Bronchial epithelial cell (primary cell): ENCODE data around the gene RXFP2. TPM values are rescaled to one million over a fixed set of nuclear protein-coding genes. Genes with fewer than 3 reads are reported as not detected.

Experiments used
- DNase-seq: peaks from one replicate; pipeline ENCODE4 v3.0.0-alpha.2; 2010; ENCODE audit warnings: low read depth
- FAIRE-seq: peaks from 2 replicates; lab custom pipeline; 2011; peaks lifted over from hg19 to GRCh38; lab: Jason Lieb, UNC
- H3K27me3 ChIP-seq: 2 replicates; pipeline ENCODE4 v1.5.1; 2011; ENCODE audit warnings: low read length; ENCODE audit not compliant: control insufficient read depth, insufficient read depth
- H3K36me3 ChIP-seq: 2 replicates; pipeline ENCODE4 v1.5.1; 2011; ENCODE audit warnings: low read length; ENCODE audit not compliant: control insufficient read depth, insufficient read depth
- H3K4me3 ChIP-seq: 2 replicates; pipeline ENCODE4 v1.5.1; 2011; ENCODE audit warnings: mild to moderate bottlenecking, low read depth, low read length, control low read depth
- CTCF ChIP-seq: IDR thresholded peaks from 2 replicates; pipeline ENCODE4 v1.5.1; 2011; ENCODE audit warnings: mild to moderate bottlenecking, moderate library complexity, low read length, control low read depth, inconsistent platforms; ENCODE audit not compliant: insufficient read depth, severe bottlenecking
- total RNA-seq: library from RNA; depleted of rRNA; stranded (reverse); fragments of >200 nt; gene quantifications from 2 replicates; pipeline ENCODE4 v1.2.1, GENCODE V29; 2014

Gene RXFP2
- total RNA-seq, 1 donor from 2014 or later = not detected

GRCh38 chr13:31807090-31807541 is 67.8 kb downstream of the RXFP2 start:
- no peaks in the 10 kb centered on the region for H3K27me3 ChIP-seq
- peak; percentile 36 for DNase-seq
- no peak for TF ChIP-seq CTCF
- no peak overlapping the region for H3K4me3 ChIP-seq
- no peak for FAIRE-seq
- no peaks in the 10 kb centered on the region for H3K36me3 ChIP-seq

DNA sequence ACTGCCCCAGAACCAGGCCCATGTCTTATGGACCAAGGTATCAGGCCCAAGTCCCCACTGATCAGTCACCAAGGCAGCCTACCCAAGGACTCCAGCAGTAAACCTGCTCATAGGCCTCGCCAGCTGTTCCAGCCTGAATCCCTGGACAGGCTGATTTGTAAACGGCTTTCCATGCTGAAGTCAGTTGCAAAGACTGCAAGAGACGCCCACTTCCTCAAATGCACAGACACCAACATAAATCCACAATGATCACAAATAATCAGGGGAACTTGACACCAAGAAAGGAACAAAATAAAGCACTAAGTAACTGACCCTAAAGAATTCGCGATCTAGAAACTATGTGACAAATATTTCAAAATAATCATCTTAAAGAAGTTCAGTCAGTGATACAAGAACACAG is 75.2 kb downstream of the RXFP2 start:
- Histone ChIP-seq H3K4me3 (no peak overlapping the region), H3K36me3 (no peaks in the 10 kb centered on the region), H3K27me3 (no peaks in the 10 kb centered on the region)
- DNase-seq (no peak), FAIRE-seq (no peak)
- no peak for TF ChIP-seq CTCF

DNA sequence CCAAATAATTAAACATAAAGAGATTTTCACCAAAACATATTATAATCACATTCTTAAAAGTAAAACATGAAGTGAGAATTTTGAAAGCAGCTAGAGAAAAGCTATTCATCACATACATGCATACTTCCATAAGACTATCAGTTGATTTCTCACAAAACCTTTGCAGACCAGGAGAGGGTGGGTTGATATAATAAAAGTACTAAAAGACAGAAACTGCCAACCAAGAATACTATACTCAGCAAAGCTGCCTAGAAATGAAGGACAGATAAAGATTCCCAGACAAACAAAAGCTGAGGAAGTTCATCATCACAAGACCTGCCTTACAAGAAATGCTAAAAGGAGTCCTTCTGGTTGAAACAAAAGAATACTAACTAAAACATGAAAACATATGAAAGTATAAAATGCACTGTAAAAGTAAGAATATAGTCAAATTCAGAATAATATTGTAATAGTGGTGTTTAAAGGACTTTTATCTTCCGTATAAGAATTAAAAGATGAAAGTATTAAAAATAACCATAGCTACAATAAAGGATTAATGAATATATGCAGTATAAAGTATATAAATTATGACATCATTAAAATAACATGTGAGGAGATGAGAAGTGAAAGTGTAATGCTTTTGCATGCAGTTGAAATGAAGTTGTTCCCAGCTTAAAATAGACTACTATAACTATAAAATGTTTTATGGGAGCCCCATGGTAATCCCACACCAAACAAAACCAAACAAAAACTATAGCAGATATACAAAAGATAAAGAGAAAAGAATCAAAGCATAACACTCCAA is 76.2 kb downstream of the RXFP2 start:
- Histone ChIP-seq H3K4me3 (no peak overlapping the region), H3K36me3 (no peaks in the 10 kb centered on the region), H3K27me3 (no peaks in the 10 kb centered on the region)
- no peak for DNase-seq
- no peak for FAIRE-seq
- TF ChIP-seq CTCF = no peak

GRCh38 chr13:31818236-31818635 is 78.9 kb downstream of the RXFP2 start:
- TF ChIP-seq CTCF = no peak
- FAIRE-seq = no peak
- Histone ChIP-seq H3K27me3 (no peaks in the 10 kb centered on the region), H3K4me3 (no peak overlapping the region), H3K36me3 (no peaks in the 10 kb centered on the region)
- peak; percentile 33 for DNase-seq

DNA sequence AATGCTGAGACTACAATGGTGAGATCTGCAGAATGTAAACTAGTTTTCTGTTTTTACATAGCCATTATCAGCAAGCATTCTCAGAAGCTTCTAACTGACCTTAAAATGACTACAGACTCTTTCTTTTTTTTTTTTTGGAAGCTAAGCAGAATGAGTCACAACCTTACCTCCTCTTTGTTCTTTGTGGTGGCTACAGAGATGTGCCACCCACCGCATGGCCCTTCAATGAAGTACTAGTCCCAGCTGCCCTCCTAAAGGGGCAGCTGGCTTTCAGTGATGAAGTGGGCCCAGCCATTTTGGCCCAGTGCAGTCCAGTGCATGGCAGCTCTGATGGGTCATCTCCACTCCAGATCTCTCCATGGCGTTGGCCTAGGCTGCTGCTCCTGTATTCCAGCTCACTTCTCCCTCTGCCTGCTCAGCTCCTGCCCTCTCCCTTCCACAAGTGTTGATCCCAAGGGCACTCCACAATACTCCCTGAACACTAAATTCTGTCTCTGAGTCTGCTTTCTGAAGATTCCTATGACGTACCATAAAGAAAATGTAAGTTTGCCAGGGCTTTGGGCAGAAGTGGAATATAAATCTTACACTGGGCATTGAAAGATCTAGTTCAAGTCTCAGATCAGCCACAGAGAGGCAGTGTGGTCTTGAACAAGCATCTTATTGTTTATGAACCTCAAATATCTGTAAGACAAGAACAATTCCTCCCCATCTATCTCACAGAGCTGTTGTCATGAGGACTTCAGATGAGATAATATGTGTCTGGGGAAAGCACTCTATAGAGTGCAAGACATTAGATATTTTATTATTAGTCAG is 85.6 kb downstream of the RXFP2 start:
- DNase-seq (peak; percentile 3), FAIRE-seq (no peak)
- Histone ChIP-seq H3K36me3 (no peaks in the 10 kb centered on the region), H3K27me3 (no peaks in the 10 kb centered on the region), H3K4me3 (no peak overlapping the region)
- no peak for TF ChIP-seq CTCF
